BJ (cell line): ENCODE data around the gene UNC13D. TPM values are rescaled to one million over a fixed set of nuclear protein-coding genes. Genes with fewer than 3 reads are reported as not detected.

Experiments used
- CTCF ChIA-PET: fragments of 350-600 bp; formaldehyde crosslinking; extraction: SDS; loops from one replicate; lab custom pipeline; 2021; ENCODE audit warnings: antibody characterized with exemption, inconsistent platforms; lab: Yijun Ruan, JAX
- POLR2A ChIA-PET: fragments of 300-600 bp; sonication (Branson Sonifier 250); formaldehyde crosslinking; extraction: SDS; loops from one replicate; lab custom pipeline; 2021; ENCODE audit warnings: antibody characterized with exemption; lab: Charles Lee
- DNase-seq: peaks from one replicate; pipeline ENCODE4 v3.0.0-alpha.2; 2011; ENCODE audit warnings: low read depth
- H3K27me3 ChIP-seq: 2 replicates; pipeline ENCODE4 v1.6.0; 2011; ENCODE audit warnings: low read length; ENCODE audit not compliant: control insufficient read depth, insufficient read depth
- H3K36me3 ChIP-seq: 2 replicates; pipeline ENCODE4 v1.5.1; 2011; ENCODE audit warnings: low read length; ENCODE audit not compliant: control insufficient read depth, insufficient read depth
- H3K4me3 ChIP-seq: 2 replicates; pipeline ENCODE4 v1.5.1; 2011; ENCODE audit warnings: low read depth, mild to moderate bottlenecking, control low read depth, low read length
- polyA plus RNA-seq: library from polyadenylated mRNA; depleted of rRNA; stranded (reverse); fragments of >200 nt; gene quantifications from 2 replicates; pipeline ENCODE4 v1.2.3, GENCODE V29; 2011
- TF ChIP-seq, protein P1 (sequence below): IDR thresholded peaks from 2 replicates; pipeline ENCODE4 v1.5.1; 2011; ENCODE audit warnings: low read depth, mild to moderate bottlenecking, control low read depth, inconsistent platforms, low read length, moderate library complexity; ENCODE audit not compliant: insufficient read depth

Gene UNC13D
- polyA plus RNA-seq, 1 experiment = 0.40 TPM

DNA sequence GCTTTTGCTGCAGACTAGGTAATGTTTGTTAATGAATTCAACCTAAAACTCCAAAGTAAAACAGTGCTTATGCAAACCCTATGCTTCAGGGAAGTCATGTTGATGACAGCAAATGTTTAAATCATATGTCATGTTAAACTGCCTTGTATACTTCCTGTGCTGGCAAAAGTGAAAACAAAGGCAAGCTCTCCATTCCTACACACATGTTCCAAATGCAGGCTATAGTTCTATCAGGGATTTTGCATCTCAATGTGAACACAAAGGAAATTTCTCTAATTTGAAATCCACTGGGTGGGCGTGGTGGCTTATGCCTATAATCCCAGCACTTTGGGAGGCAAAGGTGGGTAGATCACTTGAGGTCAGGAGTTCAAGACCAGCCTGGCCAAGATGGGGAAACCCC, 40.3 kb downstream of the UNC13D start:
- TF ChIP-seq, protein P1, sequence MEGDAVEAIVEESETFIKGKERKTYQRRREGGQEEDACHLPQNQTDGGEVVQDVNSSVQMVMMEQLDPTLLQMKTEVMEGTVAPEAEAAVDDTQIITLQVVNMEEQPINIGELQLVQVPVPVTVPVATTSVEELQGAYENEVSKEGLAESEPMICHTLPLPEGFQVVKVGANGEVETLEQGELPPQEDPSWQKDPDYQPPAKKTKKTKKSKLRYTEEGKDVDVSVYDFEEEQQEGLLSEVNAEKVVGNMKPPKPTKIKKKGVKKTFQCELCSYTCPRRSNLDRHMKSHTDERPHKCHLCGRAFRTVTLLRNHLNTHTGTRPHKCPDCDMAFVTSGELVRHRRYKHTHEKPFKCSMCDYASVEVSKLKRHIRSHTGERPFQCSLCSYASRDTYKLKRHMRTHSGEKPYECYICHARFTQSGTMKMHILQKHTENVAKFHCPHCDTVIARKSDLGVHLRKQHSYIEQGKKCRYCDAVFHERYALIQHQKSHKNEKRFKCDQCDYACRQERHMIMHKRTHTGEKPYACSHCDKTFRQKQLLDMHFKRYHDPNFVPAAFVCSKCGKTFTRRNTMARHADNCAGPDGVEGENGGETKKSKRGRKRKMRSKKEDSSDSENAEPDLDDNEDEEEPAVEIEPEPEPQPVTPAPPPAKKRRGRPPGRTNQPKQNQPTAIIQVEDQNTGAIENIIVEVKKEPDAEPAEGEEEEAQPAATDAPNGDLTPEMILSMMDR = no peak
- ChIA-PET CTCF (interaction anchor here (1.7 kb wide), 1 partner anchor 10 kb away, joined by 4 read pairs; no protein-coding TSS in a partner anchor), POLR2A (no interaction called here)
- Histone ChIP-seq H3K4me3 (no peak overlapping the region), H3K36me3 (peaks cover 4% of the 10 kb centered on the region), H3K27me3 (no peaks in the 10 kb centered on the region)
- no peak for DNase-seq

DNA sequence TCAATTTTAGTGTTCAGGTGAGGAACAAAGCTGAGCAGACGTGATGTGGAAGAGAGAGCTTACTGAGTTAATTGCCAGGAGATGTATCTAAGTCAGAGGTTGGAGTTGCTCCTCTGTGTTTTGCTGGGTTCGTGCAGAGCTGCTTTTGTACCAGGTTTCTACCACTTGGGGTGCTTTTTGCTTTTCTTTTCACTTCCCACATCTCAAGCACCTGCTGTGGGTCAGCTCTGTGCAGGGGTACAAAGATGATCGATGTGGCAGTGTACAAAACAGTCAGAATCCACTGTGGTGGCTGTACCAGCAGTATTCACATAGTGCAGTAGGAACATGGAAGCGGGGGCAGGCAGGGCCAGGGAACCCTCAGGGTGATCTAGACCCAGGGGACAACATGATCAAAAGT, 44.8 kb downstream of the UNC13D start:
- peaks cover 10% of the 10 kb centered on the region for H3K36me3 ChIP-seq
- CTCF ChIA-PET = interaction anchor here (0.8 to 1.9 kb wide), 3 partner anchors 9 to 17 kb away, joined by 3 to 4 read pairs (median 3); no protein-coding TSS in a partner anchor
- H3K27me3 ChIP-seq = no peaks in the 10 kb centered on the region
- POLR2A ChIA-PET = no interaction called here
- DNase-seq = no peak
- no peak overlapping the region for H3K4me3 ChIP-seq
- TF ChIP-seq, protein P1 = no peak

DNA sequence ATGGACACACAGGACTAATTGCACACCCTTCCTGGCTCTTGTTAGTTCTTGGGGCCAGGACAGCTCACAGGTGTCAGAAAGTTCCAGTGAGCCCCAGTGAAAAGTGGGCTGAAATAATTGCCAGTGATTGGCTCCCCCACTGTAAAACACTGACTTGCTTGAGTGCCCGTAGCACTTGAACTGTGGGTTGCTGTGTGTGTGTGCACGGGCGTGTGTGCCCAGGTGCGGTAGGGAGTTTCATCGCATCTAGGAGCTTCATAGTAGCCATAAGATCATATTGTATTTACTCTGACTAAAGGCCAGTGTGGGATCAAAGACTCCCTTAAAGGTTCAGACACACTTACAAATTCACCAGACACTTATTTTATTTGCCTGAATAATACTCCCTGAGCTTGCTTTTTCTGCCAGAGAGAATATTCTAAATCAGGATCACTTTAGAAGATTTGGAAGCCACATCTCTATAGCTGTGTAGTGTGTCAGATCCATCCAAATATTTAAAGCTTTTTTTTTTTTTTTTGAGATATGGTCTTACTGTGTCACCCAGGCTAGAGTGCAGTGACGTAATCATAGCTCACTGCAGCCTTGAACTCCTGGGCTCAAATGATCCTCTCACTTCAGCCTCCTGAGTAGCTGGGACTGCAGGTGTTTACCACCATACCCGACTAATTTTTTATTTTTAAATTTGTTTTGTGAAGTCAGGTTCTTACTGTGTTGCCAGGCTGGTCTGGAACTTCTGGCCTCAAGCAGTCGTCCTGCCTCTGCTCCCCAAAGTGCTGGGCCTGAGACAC, 48.2 kb downstream of the UNC13D start:
- POLR2A ChIA-PET = interaction anchor here (0.6 kb wide), 1 partner anchor 32 kb away, joined by 3 read pairs; no protein-coding TSS in a partner anchor
- TF ChIP-seq, protein P1 = no peak
- CTCF ChIA-PET = interaction anchor here (0.6 to 2.9 kb wide), 6 partner anchors 9 to 100 kb away, joined by 3 to 11 read pairs (median 3); no protein-coding TSS in a partner anchor
- Histone ChIP-seq H3K4me3 (no peak overlapping the region), H3K27me3 (no peaks in the 10 kb centered on the region), H3K36me3 (peaks cover 10% of the 10 kb centered on the region)
- DNase-seq = no peak

DNA sequence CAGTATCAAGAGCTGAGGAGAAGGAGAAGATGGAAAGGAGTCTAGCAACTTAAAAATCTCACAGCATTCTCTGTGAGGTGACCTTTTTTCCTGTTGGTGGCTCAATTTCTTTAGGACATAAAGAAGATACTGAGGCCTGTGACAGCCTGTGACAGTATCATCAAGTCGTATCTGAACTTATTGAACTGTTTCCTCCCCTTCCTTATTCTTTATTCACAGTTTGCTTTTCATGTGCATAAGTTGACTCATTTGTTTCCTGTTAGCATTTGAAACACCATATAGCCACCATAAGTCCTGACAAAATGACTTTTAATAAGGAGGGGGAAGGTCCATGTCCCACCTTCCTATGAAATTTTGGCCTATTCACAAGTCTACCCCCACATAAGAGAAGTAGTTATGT, 50.7 kb downstream of the UNC13D start:
- no peak overlapping the region for H3K4me3 ChIP-seq
- TF ChIP-seq, protein P1 = no peak
- POLR2A ChIA-PET = no interaction called here
- DNase-seq = no peak
- H3K36me3 ChIP-seq = peaks cover 5% of the 10 kb centered on the region
- CTCF ChIA-PET = interaction anchor here (0.6 kb wide), 1 partner anchor 34 kb away, joined by 4 read pairs; no protein-coding TSS in a partner anchor
- no peaks in the 10 kb centered on the region for H3K27me3 ChIP-seq

DNA sequence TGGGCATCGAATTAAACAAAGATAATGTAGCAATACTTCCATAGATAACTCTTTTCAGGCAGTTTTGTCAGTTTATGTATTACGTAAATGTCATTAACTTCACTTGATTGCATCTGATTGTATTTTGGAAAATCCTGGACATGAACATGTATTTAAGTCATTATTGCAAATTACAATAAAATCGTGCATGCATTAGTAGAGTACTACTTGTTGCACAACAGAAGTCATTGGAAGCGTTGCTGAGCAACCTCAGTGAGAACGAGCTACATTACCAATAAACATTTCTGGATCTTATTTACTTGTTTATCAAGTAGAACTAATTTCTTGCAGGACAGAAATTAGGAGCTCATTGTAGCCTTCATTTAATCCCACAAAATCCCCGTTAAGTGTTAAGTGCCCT, 53.0 kb downstream of the UNC13D start:
- ChIA-PET POLR2A (interaction anchor here (1.2 kb wide), 1 partner anchor 11 kb away, joined by 7 read pairs; no protein-coding TSS in a partner anchor), CTCF (interaction anchor here (1.2 kb wide), 1 partner anchor 39 kb away, joined by 3 read pairs; no protein-coding TSS in a partner anchor)
- Histone ChIP-seq H3K27me3 (no peaks in the 10 kb centered on the region), H3K36me3 (peaks cover 1% of the 10 kb centered on the region), H3K4me3 (no peak overlapping the region)
- TF ChIP-seq, protein P1 = no peak
- no peak for DNase-seq
